Measurements from ENCODE around the gene LY6G6D. TPM values are rescaled to one million over a fixed set of nuclear protein-coding genes. Genes with fewer than 3 reads are reported as not detected.

LY6G6D gene
- total RNA-seq, 1 experiment from 2014 or later = not detected

- BruUV-seq (replicated peaks) = no TSS peak
- H3K4me3 ChIP-seq (ENCODE audit: low read depth, low read length) = no peak overlapping the region
- H3K4me1 Mint-ChIP-seq (ENCODE audit: low read depth, unreplicated experiment) = peaks cover 44% of the 10 kb centered on the region
- no peaks in the 10 kb centered on the region for H3K36me3 ChIP-seq (ENCODE audit: control insufficient read depth, insufficient read depth, low read length)
- peaks cover 5% of the 10 kb centered on the region for H3K36me3 Mint-ChIP-seq (ENCODE audit: insufficient read depth, unreplicated experiment)
- H3K27ac Mint-ChIP-seq (ENCODE audit: unreplicated experiment) = peak overlapping the region; percentile 98
- no peak for TF ChIP-seq CTCF (IDR thresholded peaks at IDR 0.05; ENCODE audit: insufficient read depth in 1 of 2, low read depth in 1 of 2, low read length in 1 of 2, severe bottlenecking in 1 of 2, unreplicated experiment in 1 of 2)
- H3K9me3 Mint-ChIP-seq (ENCODE audit: unreplicated experiment) = no peaks in the 10 kb centered on the region
- no peaks in the 10 kb centered on the region for H3K27me3 ChIP-seq (replicated peaks; ENCODE audit: control insufficient read depth, insufficient read depth, low read length)
- POLR2A ChIA-PET = interaction anchor here (0.9 to 1.9 kb wide), 3 partner anchors 10 to 149 kb away, joined by 5 to 11 read pairs (median 7); partner anchors contain the start of genes ABHD16A and NEU1
- H3K9me3 ChIP-seq = no peaks in the 10 kb centered on the region
- peak overlapping the region; percentile 65 for H3K4me3 Mint-ChIP-seq (ENCODE audit: unreplicated experiment)
- intact Hi-C loops (cut with micrococcal nuclease; ENCODE audit: unreplicated experiment) = no loop called here
- no peaks in the 10 kb centered on the region for H3K27me3 Mint-ChIP-seq (ENCODE audit: insufficient read depth, unreplicated experiment)
- CTCF ChIA-PET = interaction anchor here (1.0 to 1.7 kb wide), 4 partner anchors 16 to 93 kb away, joined by 3 to 6 read pairs (median 4); partner anchors contain the start of genes DDAH2 and LSM2
- H3K4me1 ChIP-seq = peaks cover 38% of the 10 kb centered on the region
- DNase-seq = no peak
Measured at GRCh38 chr6:31713465-31713864, 1.7 kb upstream of the LY6G6D start.

- Histone ChIP-seq H3K4me3 (ENCODE audit: low read depth, low read length) (0 out of 2 replicates have a peak overlapping the region, but pooled peaks have one; percentile 5), H3K36me3 (ENCODE audit: control insufficient read depth, insufficient read depth, low read length) (no peaks in the 10 kb centered on the region), H3K4me1 (peaks cover 44% of the 10 kb centered on the region), H3K27me3 (replicated peaks; ENCODE audit: control insufficient read depth, insufficient read depth, low read length) (no peaks in the 10 kb centered on the region), H3K9me3 (no peaks in the 10 kb centered on the region)
- H3K27ac Mint-ChIP-seq (ENCODE audit: unreplicated experiment) = peak overlapping the region; percentile 98
- BruUV-seq (replicated peaks) = no TSS peak
- H3K9me3 Mint-ChIP-seq (ENCODE audit: unreplicated experiment) = no peaks in the 10 kb centered on the region
- peaks cover 50% of the 10 kb centered on the region for H3K4me1 Mint-ChIP-seq (ENCODE audit: low read depth, unreplicated experiment)
- CTCF ChIA-PET = interaction anchor here (0.7 to 1.7 kb wide), 5 partner anchors 15 to 93 kb away, joined by 3 to 6 read pairs (median 4); partner anchors contain the start of genes DDAH2 and LSM2
- intact Hi-C loops (cut with micrococcal nuclease; ENCODE audit: unreplicated experiment) = no loop called here
- peak overlapping the region; percentile 65 for H3K4me3 Mint-ChIP-seq (ENCODE audit: unreplicated experiment)
- peaks cover 5% of the 10 kb centered on the region for H3K36me3 Mint-ChIP-seq (ENCODE audit: insufficient read depth, unreplicated experiment)
- peak; percentile 52 to 77 for DNase-seq
- H3K27me3 Mint-ChIP-seq (ENCODE audit: insufficient read depth, unreplicated experiment) = no peaks in the 10 kb centered on the region
- TF ChIP-seq CTCF (IDR thresholded peaks at IDR 0.05; ENCODE audit: insufficient read depth in 1 of 2, low read depth in 1 of 2, low read length in 1 of 2, severe bottlenecking in 1 of 2, unreplicated experiment in 1 of 2) = no peak
- POLR2A ChIA-PET = interaction anchor here (0.8 to 1.9 kb wide), 6 partner anchors 11 to 149 kb away, joined by 3 to 11 read pairs (median 6); partner anchors contain the start of genes ABHD16A, CLIC1, HSPA1B and NEU1
Measured at GRCh38 chr6:31713991-31714684, 1.0 kb upstream of the LY6G6D start.

GRCh38 chr6:31717499-31718222 lies 2.5 kb downstream of the LY6G6D start:
- Histone ChIP-seq H3K4me3 (ENCODE audit: low read depth, low read length) (no peak overlapping the region), H3K9me3 (no peaks in the 10 kb centered on the region), H3K27me3 (replicated peaks; ENCODE audit: control insufficient read depth, insufficient read depth, low read length) (no peaks in the 10 kb centered on the region), H3K4me1 (peaks cover 64% of the 10 kb centered on the region), H3K36me3 (ENCODE audit: control insufficient read depth, insufficient read depth, low read length) (no peaks in the 10 kb centered on the region)
- Mint-ChIP-seq H3K4me3 (ENCODE audit: unreplicated experiment) (no peak overlapping the region), H3K36me3 (ENCODE audit: insufficient read depth, unreplicated experiment) (peaks cover 5% of the 10 kb centered on the region), H3K4me1 (ENCODE audit: low read depth, unreplicated experiment) (peaks cover 61% of the 10 kb centered on the region), H3K27me3 (ENCODE audit: insufficient read depth, unreplicated experiment) (no peaks in the 10 kb centered on the region), H3K9me3 (ENCODE audit: unreplicated experiment) (no peaks in the 10 kb centered on the region), H3K27ac (ENCODE audit: unreplicated experiment) (peak overlapping the region; percentile 69)
- intact Hi-C loops (cut with micrococcal nuclease; ENCODE audit: unreplicated experiment) = no loop called here
- CTCF ChIA-PET = no interaction called here
- BruUV-seq (replicated peaks) = no TSS peak
- peak in 1 of 2 experiments; percentile 36 for DNase-seq
- TF ChIP-seq CTCF (IDR thresholded peaks at IDR 0.05; ENCODE audit: insufficient read depth in 1 of 2, low read depth in 1 of 2, low read length in 1 of 2, severe bottlenecking in 1 of 2, unreplicated experiment in 1 of 2) = no peak
- POLR2A ChIA-PET = no interaction called here

All from Caco-2 (cell line).